GM23248 (cell line): ENCODE data around the gene RNF20. TPM values are rescaled to one million over a fixed set of nuclear protein-coding genes. Genes with fewer than 3 reads are reported as not detected.

Source experiments
- DNase-seq: peaks from one replicate; pipeline ENCODE4 v3.0.0-alpha.2; 2015
- H2AFZ ChIP-seq: fragments of 200-600 bp; sonication (generic); 2 replicates; pipeline ENCODE4 v1.6.1; 2016; ENCODE audit warnings: antibody characterized with exemption
- H3F3A ChIP-seq: fragments of 200-600 bp; sonication (generic); 2 replicates; pipeline ENCODE4 v1.6.1; 2016; ENCODE audit warnings: mild to moderate bottlenecking, antibody characterized with exemption, mixed run types; ENCODE audit not compliant: insufficient read depth
- H3K27ac ChIP-seq: fragments of 200-600 bp; sonication (generic); 2 replicates; pipeline ENCODE4 v1.5.1; 2016; ENCODE audit warnings: mild to moderate bottlenecking
- H3K27me3 ChIP-seq: fragments of 200-600 bp; sonication (generic); replicated peaks from 2 replicates; pipeline ENCODE4 v1.6.1; 2016; ENCODE audit warnings: mild to moderate bottlenecking; ENCODE audit not compliant: insufficient read depth
- H3K36me3 ChIP-seq: fragments of 200-600 bp; sonication (generic); 2 replicates; pipeline ENCODE4 v1.6.1; 2016; ENCODE audit warnings: low read depth, mild to moderate bottlenecking
- H3K4me1 ChIP-seq: fragments of 200-600 bp; sonication (generic); 2 replicates; pipeline ENCODE4 v1.6.1; 2016; ENCODE audit warnings: mild to moderate bottlenecking; ENCODE audit not compliant: insufficient read depth
- H3K4me2 ChIP-seq: fragments of 200-600 bp; sonication (generic); one replicate; pipeline ENCODE4 v1.6.1; 2016; ENCODE audit warnings: mild to moderate bottlenecking; ENCODE audit not compliant: unreplicated experiment
- H3K4me3 ChIP-seq: fragments of 200-600 bp; sonication (generic); 2 replicates; pipeline ENCODE4 v1.5.1; 2016; ENCODE audit warnings: mild to moderate bottlenecking
- H3K79me2 ChIP-seq: fragments of 200-600 bp; sonication (generic); 2 replicates; pipeline ENCODE4 v1.6.1; 2016; ENCODE audit warnings: mild to moderate bottlenecking; ENCODE audit not compliant: insufficient read depth
- H3K9ac ChIP-seq: fragments of 200-600 bp; sonication (generic); 2 replicates; pipeline ENCODE4 v1.6.1; 2016; ENCODE audit warnings: mild to moderate bottlenecking
- H3K9me2 ChIP-seq: fragments of 200-600 bp; sonication (generic); 2 replicates; pipeline ENCODE4 v1.6.1; 2016; ENCODE audit warnings: mixed run types, mild to moderate bottlenecking, moderate library complexity; ENCODE audit not compliant: insufficient read depth
- H3K9me3 ChIP-seq: fragments of 200-600 bp; sonication (generic); one replicate; pipeline ENCODE4 v1.6.1; 2017; ENCODE audit warnings: low read depth
- H4K20me1 ChIP-seq: fragments of 200-600 bp; sonication (generic); 2 replicates; pipeline ENCODE4 v1.6.0; 2016; ENCODE audit not compliant: insufficient read depth
- EZH2 ChIP-seq: fragments of 200-600 bp; sonication (generic); IDR thresholded peaks from 2 replicates; pipeline ENCODE4 v1.6.1; 2018; ENCODE audit warnings: antibody characterized with exemption, mild to moderate bottlenecking; ENCODE audit not compliant: insufficient read depth, poor library complexity, severe bottlenecking
- EZH2phosphoT487 ChIP-seq: fragments of 200-600 bp; sonication (generic); IDR thresholded peaks from 2 replicates; pipeline ENCODE4 v1.6.1; 2018; ENCODE audit warnings: antibody characterized with exemption, moderate library complexity, mild to moderate bottlenecking, low read depth; ENCODE audit not compliant: insufficient read depth
- WGBS, 2 experiments: methylation state at CpG; one replicate each; pipeline ENCODE4 v1.1.6; 2015 to 2017; ENCODE audit warnings: low lambda C conversion rate in 2 of 2, low coverage in 1 of 2; ENCODE audit errors: missing lambda C conversion rate in 2 of 2; 5-methylcytosine and 5-hydroxymethylcytosine counted together
- in situ Hi-C: fragments of 300-500 bp; cut with MboI; formaldehyde crosslinking; loops from 2 replicates; pipeline ENCODE4 v1.15.0; 2020
- polyA plus RNA-seq: library from polyadenylated mRNA; unstranded; fragments of >200 nt; fragmentation: Nextera tagmentation; extraction: Ambion mirVana; gene quantifications from 2 replicates; pipeline ENCODE4 v1.2.1, GENCODE V29; 2016
- total RNA-seq: library from RNA; depleted of rRNA; stranded (reverse); fragments of >200 nt; shearing (Covaris generic); gene quantifications from 2 replicates; pipeline ENCODE4 v1.2.3, GENCODE V29; 2014

The RNF20 gene
- total and polyA plus RNA-seq, 2 experiments from 2014 or later = 26.3 to 34.3 TPM

- peak overlapping the region; percentile 33 for H3K27ac ChIP-seq
- peak overlapping the region; percentile 89 for H3K4me2 ChIP-seq
- H3K36me3 ChIP-seq = no peaks in the 10 kb centered on the region
- peak overlapping the region; percentile 81 for H3K9ac ChIP-seq
- WGBS, 2 experiments = 0% methylated on average over 51 to 52 of the region's 53 CpGs
- no peaks in the 10 kb centered on the region for H3K9me3 ChIP-seq
- TF ChIP-seq EZH2 (no peak), EZH2phosphoT487 (no peak)
- H3K4me3 ChIP-seq = peak overlapping the region; percentile 88
- in situ Hi-C loops = no loop called here
- H3K4me1 ChIP-seq = 0 out of 2 replicates have a peak, but pooled peaks cover 3% of the 10 kb centered on the region
- DNase-seq = peak; percentile 83
- peak overlapping the region; percentile 95 for H2AFZ ChIP-seq
- H3K79me2 ChIP-seq = peaks cover 31% of the 10 kb centered on the region
- no peaks in the 10 kb centered on the region for H4K20me1 ChIP-seq
- no peaks in the 10 kb centered on the region for H3K9me2 ChIP-seq
- no peaks in the 10 kb centered on the region for H3K27me3 ChIP-seq
- H3F3A ChIP-seq = no peaks in the 10 kb centered on the region
Measured at GRCh38 chr9:101486693-101487442, 46.8 kb upstream of the RNF20 start.

- no peak for TF ChIP-seq EZH2phosphoT487
- no peak for TF ChIP-seq EZH2
- H4K20me1 ChIP-seq = no peaks in the 10 kb centered on the region
- no peaks in the 10 kb centered on the region for H3F3A ChIP-seq
- DNase-seq = no peak
- peak overlapping the region; percentile 81 for H3K9ac ChIP-seq
- peak overlapping the region; percentile 33; the same call in 1 of the 2 replicates for H3K27ac ChIP-seq
- no peaks in the 10 kb centered on the region for H3K4me1 ChIP-seq
- no peaks in the 10 kb centered on the region for H3K36me3 ChIP-seq
- WGBS, 2 experiments = 29 to 35% methylated on average over 9 of the region's 9 CpGs
- peak overlapping the region; percentile 89 for H3K4me2 ChIP-seq
- H3K9me3 ChIP-seq = no peaks in the 10 kb centered on the region
- peak overlapping the region; percentile 95 for H2AFZ ChIP-seq
- peak overlapping the region; percentile 88 for H3K4me3 ChIP-seq
- in situ Hi-C loops = no loop called here
- no peaks in the 10 kb centered on the region for H3K9me2 ChIP-seq
- H3K79me2 ChIP-seq = peaks cover 25% of the 10 kb centered on the region; the same call in 1 of the 2 replicates
- no peaks in the 10 kb centered on the region for H3K27me3 ChIP-seq
Measured at GRCh38 chr9:101487443-101487840, 46.2 kb upstream of the RNF20 start.

GRCh38 chr9:101495810-101496209 is 37.8 kb upstream of the RNF20 start:
- Histone ChIP-seq H3K9ac (no peak overlapping the region), H2AFZ (peak overlapping the region; percentile 51), H3K4me1 (peaks cover 20% of the 10 kb centered on the region), H3K27me3 (no peaks in the 10 kb centered on the region), H3K9me2 (no peaks in the 10 kb centered on the region), H3K79me2 (no peaks in the 10 kb centered on the region), H3K9me3 (no peaks in the 10 kb centered on the region), H3K36me3 (no peaks in the 10 kb centered on the region), H3K4me2 (peak overlapping the region; percentile 64), H4K20me1 (no peaks in the 10 kb centered on the region), H3F3A (peaks cover 5% of the 10 kb centered on the region; the same call in 1 of the 2 replicates), H3K4me3 (peak overlapping the region; percentile 7), H3K27ac (peak overlapping the region; percentile 20; the same call in 1 of the 2 replicates)
- no peak for TF ChIP-seq EZH2
- TF ChIP-seq EZH2phosphoT487 = no peak
- 0 to 4% methylated on average over 1 of the region's 1 CpG for WGBS, 2 experiments
- in situ Hi-C loops = no loop called here
- peak; percentile 56 for DNase-seq

- Histone ChIP-seq H3K79me2 (no peaks in the 10 kb centered on the region), H3K4me3 (no peak overlapping the region), H3K9ac (no peak overlapping the region), H3K4me2 (peak overlapping the region; percentile 23), H2AFZ (peak overlapping the region; percentile 56), H4K20me1 (no peaks in the 10 kb centered on the region), H3K4me1 (peaks cover 20% of the 10 kb centered on the region), H3F3A (peaks cover 5% of the 10 kb centered on the region; the same call in 1 of the 2 replicates), H3K27me3 (no peaks in the 10 kb centered on the region), H3K9me2 (no peaks in the 10 kb centered on the region), H3K36me3 (no peaks in the 10 kb centered on the region), H3K9me3 (no peaks in the 10 kb centered on the region), H3K27ac (no peak overlapping the region)
- in situ Hi-C loops = no loop called here
- no peak for TF ChIP-seq EZH2
- TF ChIP-seq EZH2phosphoT487 = no peak
- peak; percentile 51 for DNase-seq
- 7 to 10% methylated on average over 2 of the region's 2 CpGs for WGBS, 2 experiments
Measured at GRCh38 chr9:101498323-101498722, 35.3 kb upstream of the RNF20 start.
